ENCODE data around the gene ZNF138.
"Not testable (repeated sequence)": the region's sequence is repeated elsewhere in the genome, so short reads cannot be mapped to it uniquely, and the experiment has no call there.

ZNF138 gene

GRCh38 chr7:64795176-64795575 lies 948 bp downstream of the ZNF138 start:
- TF ChIP-seq CTCF (IDR thresholded peaks at IDR 0.05; ENCODE audit: borderline replicate concordance, control extremely low read depth, extremely low read depth, insufficient read depth, missing control alignments), result no peak
- no peak for DNase-seq (ENCODE audit: low spot score)
- in situ Hi-C loops (cut with MboI; ENCODE audit: low sequenced_read_pairs, unreplicated experiment), result no loop called here

GRCh38 chr7:64799169-64799568 lies 4.9 kb downstream of the ZNF138 start:
- in situ Hi-C loops (cut with MboI; ENCODE audit: low sequenced_read_pairs, unreplicated experiment), result not testable (repeated sequence)

GRCh38 chr7:64802699-64803098 lies 8.5 kb downstream of the ZNF138 start:
- no peak for TF ChIP-seq CTCF (IDR thresholded peaks at IDR 0.05; ENCODE audit: borderline replicate concordance, control extremely low read depth, extremely low read depth, insufficient read depth, missing control alignments)
- no peak for DNase-seq (ENCODE audit: low spot score)
- in situ Hi-C loops (cut with MboI; ENCODE audit: low sequenced_read_pairs, unreplicated experiment), result no loop called here

More at GRCh38 chr7:64799169-64799568, 4.9 kb downstream of the ZNF138 start:
- DNase-seq (ENCODE audit: low spot score), result not testable (repeated sequence)

- in situ Hi-C loops (cut with MboI; ENCODE audit: low sequenced_read_pairs, unreplicated experiment), result no loop called here
- no peak for TF ChIP-seq CTCF (IDR thresholded peaks at IDR 0.05; ENCODE audit: borderline replicate concordance, control extremely low read depth, extremely low read depth, insufficient read depth, missing control alignments)
- no peak for DNase-seq (ENCODE audit: low spot score)
These were observed 13.6 kb downstream of the ZNF138 start for GRCh38 chr7:64807731-64808365.

GRCh38 chr7:64811767-64812166 lies 17.5 kb downstream of the ZNF138 start:
- no peak for TF ChIP-seq CTCF (IDR thresholded peaks at IDR 0.05; ENCODE audit: borderline replicate concordance, control extremely low read depth, extremely low read depth, insufficient read depth, missing control alignments)
- in situ Hi-C loops (cut with MboI; ENCODE audit: low sequenced_read_pairs, unreplicated experiment), result no loop called here
- no peak for DNase-seq (ENCODE audit: low spot score)

GRCh38 chr7:64830926-64831325 lies 36.7 kb downstream of the ZNF138 start:
- in situ Hi-C loops (cut with MboI; ENCODE audit: low sequenced_read_pairs, unreplicated experiment), result no loop called here
- no peak for TF ChIP-seq CTCF (IDR thresholded peaks at IDR 0.05; ENCODE audit: borderline replicate concordance, control extremely low read depth, extremely low read depth, insufficient read depth, missing control alignments)
- no peak for DNase-seq (ENCODE audit: low spot score)

- no peak for TF ChIP-seq CTCF (IDR thresholded peaks at IDR 0.05; ENCODE audit: borderline replicate concordance, control extremely low read depth, extremely low read depth, insufficient read depth, missing control alignments)
- no peak for DNase-seq (ENCODE audit: low spot score)
- in situ Hi-C loops (cut with MboI; ENCODE audit: low sequenced_read_pairs, unreplicated experiment), result no loop called here
These were observed 37.9 kb downstream of the ZNF138 start for GRCh38 chr7:64832136-64832535.

All from GM13976 (cell line).